A549 treated with Hydrocortisone at 1 μM for 4 hours (cell line): ENCODE measurements around the gene GSTM2. TPM values are rescaled to one million over a fixed set of nuclear protein-coding genes. Genes with fewer than 3 reads are reported as not detected.

Source experiments
- total RNA-seq: library from RNA; stranded (reverse); fragments of 200-300 nt; extraction: Qiagen RNA extraction; gene quantifications from 5 replicates; pipeline ENCODE4 v1.2.3, GENCODE V29; 2022

GSTM2 gene
- total RNA-seq = 3.2 to 4.1 TPM (median 3.5 TPM) in 5 replicates

GRCh38 chr1:109667452-109668122 lies at the start of gene GSTM2:
TSS of gene GSTM2 (plus strand) at chr1:109668057. CDS start at chr1:109668116, 59 bp downstream.

GRCh38 chr1:109619576-109620400 lies 48.1 kb upstream of the GSTM2 start, which contains the start of the genes AMPD2 and GNAT2:
TSS of gene AMPD2 (plus strand) at chr1:109619837. CDS start at chr1:109621176, 1,339 bp downstream.
TSS of gene GNAT2 (minus strand) at chr1:109619616. CDS start at chr1:109612870, 6,746 bp downstream.

GRCh38 chr1:109655615-109656519 lies 12.0 kb upstream of the GSTM2 start, which contains the start of gene GSTM4:
TSS of gene GSTM4 (plus strand) at chr1:109656099. CDS start at chr1:109656390, 291 bp downstream.

GRCh38 chr1:109687641-109688499 lies 20.0 kb downstream of the GSTM2 start, which contains the start of gene GSTM1:
TSS of gene GSTM1 (plus strand) at chr1:109687817. CDS start at chr1:109687874, 57 bp downstream.

GRCh38 chr1:109711593-109712320 lies 43.9 kb downstream of the GSTM2 start, which contains the start of gene GSTM5:
TSS of gene GSTM5 (plus strand) at chr1:109712251. CDS start at chr1:109712313, 62 bp downstream.

Other genes starting within 250 kb of the GSTM2 start
- 101 to 113 TPM (median 106 TPM) in 5 replicates for gene PSMA5, start 241.6 kb upstream of the GSTM2 start, total RNA-seq
- 0.03 to 0.12 TPM (median 0.10 TPM) in 5 replicates for gene SYPL2, start 201.5 kb upstream of the GSTM2 start, total RNA-seq
- 1.5 to 2.4 TPM (median 2.2 TPM) in 5 replicates for gene ATXN7L2, start 184.2 kb upstream of the GSTM2 start, total RNA-seq
- gene CYB561D1, start 174.0 kb upstream of the GSTM2 start, total RNA-seq = 4.3 to 4.8 TPM (median 4.6 TPM) in 5 replicates
- gene AMIGO1, start 158.3 kb upstream of the GSTM2 start, total RNA-seq = 0.86 to 1.3 TPM (median 1.1 TPM) in 5 replicates
- not detected in 5 replicates for gene GPR61, start 128.2 kb upstream of the GSTM2 start, total RNA-seq
- gene GNAI3, start 119.4 kb upstream of the GSTM2 start, total RNA-seq = 4.4 to 6.0 TPM (median 5.2 TPM) in 5 replicates
- 0.09 to 0.10 TPM (median 0.10 TPM) in 3 of 5 replicates, not detected in the others for gene GNAT2, start 48.4 kb upstream of the GSTM2 start, total RNA-seq
- 18.7 to 24.9 TPM (median 21.9 TPM) in 5 replicates for gene AMPD2, start 48.2 kb upstream of the GSTM2 start, total RNA-seq
- gene GSTM4, start 12.0 kb upstream of the GSTM2 start, total RNA-seq = 8.8 to 9.9 TPM (median 8.9 TPM) in 5 replicates
- gene GSTM1, start 19.8 kb downstream of the GSTM2 start, total RNA-seq = not detected in 5 replicates
- not detected in 5 replicates for gene GSTM5, start 44.2 kb downstream of the GSTM2 start, total RNA-seq
- 22.0 to 26.7 TPM (median 24.5 TPM) in 5 replicates for gene GSTM3, start 73.0 kb downstream of the GSTM2 start, total RNA-seq
- gene EPS8L3, start 95.9 kb downstream of the GSTM2 start, total RNA-seq = 0.67 to 1.7 TPM (median 0.97 TPM) in 5 replicates
- 16.7 to 17.9 TPM (median 17.0 TPM) in 5 replicates for gene CSF1, start 242.8 kb downstream of the GSTM2 start, total RNA-seq